HG02798 (cell line): ENCODE measurements around the gene UBE2H.
"Not testable (repeated sequence)": the region's sequence is repeated elsewhere in the genome, so short reads cannot be mapped to it uniquely, and the experiment has no call there.

Experiments
- ATAC-seq: cut with Tn5 transposase; IDR thresholded peaks from one replicate; pipeline ENCODE4 v1.9.1; 2021; ENCODE audit warnings: mild to moderate bottlenecking; ENCODE audit not compliant: unreplicated experiment, poor library complexity

Gene UBE2H

GRCh38 chr7:129828078-129828762, 124.5 kb downstream of the UBE2H start:
- ATAC-seq = no peak

DNA sequence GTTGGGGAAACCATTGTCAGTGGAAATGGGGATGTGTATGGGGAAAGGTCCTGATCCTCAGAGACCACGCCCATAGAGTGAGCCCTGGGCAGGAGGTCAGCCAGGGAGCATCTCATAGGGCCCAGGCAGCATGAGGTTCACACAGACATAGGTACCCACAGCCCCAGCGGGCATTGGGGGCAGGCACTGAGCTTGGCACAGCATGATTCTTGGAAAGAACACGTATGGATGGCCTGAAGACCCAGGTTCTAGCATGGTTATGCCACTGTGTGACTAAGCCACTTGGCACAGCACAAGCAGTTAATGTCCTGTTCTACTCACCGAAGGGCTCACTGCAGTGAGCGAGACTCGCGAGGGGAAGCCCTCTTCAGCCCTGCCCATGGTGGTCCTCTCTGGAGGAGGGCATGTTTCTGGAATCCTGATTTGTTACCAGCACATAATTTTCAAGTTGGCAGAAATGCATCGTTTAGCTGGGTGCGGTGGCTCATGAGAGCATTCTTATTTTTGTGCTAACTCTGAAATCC, 125.2 kb downstream of the UBE2H start:
- ATAC-seq = no peak

DNA sequence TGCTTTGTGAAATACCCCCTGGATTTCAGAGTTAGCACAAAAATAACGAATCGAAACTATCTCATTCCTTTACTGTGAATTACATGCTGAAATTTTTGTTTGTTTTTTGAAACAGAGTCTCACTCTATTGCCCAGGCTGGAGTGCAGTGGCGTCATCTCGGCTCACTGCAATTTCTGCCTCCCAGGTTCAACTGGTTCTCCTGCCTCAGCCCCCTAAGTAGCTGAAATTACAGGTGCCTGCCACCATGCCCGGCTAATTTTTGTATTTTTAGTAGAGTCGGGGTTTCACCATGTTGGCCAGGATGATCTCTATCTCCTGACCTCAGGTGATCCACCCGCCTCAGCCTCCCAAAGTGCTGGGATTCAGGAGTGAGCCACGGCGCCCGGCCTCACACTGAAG, 125.9 kb downstream of the UBE2H start:
- not testable (repeated sequence) for ATAC-seq

DNA sequence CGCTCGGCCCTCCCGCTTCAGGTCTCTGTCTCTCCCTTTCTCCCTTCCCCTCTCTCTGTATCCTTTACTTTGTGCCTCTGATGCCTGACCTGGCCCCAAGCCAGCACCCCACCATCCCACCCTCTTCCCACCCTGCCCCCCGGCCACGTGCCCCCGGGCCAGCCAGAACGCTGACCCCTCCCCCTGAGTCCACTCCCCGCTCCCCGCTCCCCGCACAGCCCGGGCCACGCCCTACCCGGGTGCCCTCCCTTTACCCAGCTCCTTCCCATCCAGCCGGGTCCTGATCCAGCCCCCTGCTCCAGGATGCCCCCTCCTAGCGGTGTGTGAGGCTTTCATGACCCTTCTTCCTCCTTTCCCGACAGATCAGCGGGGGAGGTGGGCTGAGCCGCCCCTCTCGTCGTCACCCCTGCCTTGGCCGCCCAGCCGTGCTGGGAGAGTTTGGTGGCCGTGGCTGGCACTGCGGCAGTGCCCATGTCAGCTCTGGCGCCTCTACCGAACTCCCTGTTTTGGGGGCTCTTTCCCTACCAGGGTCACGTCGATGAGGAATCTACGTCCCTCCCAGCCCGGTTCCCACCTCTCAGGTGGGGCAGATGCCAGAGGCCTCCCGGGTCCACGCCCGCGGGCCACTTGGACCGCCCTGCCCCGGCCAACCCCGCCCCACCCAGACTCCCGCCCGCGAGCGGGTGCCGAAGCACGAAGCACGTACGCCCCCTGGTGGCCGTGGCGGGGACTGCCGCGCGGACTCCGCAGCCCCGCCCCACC, 127.4 kb downstream of the UBE2H start:
- ATAC-seq = peak; percentile 77

DNA sequence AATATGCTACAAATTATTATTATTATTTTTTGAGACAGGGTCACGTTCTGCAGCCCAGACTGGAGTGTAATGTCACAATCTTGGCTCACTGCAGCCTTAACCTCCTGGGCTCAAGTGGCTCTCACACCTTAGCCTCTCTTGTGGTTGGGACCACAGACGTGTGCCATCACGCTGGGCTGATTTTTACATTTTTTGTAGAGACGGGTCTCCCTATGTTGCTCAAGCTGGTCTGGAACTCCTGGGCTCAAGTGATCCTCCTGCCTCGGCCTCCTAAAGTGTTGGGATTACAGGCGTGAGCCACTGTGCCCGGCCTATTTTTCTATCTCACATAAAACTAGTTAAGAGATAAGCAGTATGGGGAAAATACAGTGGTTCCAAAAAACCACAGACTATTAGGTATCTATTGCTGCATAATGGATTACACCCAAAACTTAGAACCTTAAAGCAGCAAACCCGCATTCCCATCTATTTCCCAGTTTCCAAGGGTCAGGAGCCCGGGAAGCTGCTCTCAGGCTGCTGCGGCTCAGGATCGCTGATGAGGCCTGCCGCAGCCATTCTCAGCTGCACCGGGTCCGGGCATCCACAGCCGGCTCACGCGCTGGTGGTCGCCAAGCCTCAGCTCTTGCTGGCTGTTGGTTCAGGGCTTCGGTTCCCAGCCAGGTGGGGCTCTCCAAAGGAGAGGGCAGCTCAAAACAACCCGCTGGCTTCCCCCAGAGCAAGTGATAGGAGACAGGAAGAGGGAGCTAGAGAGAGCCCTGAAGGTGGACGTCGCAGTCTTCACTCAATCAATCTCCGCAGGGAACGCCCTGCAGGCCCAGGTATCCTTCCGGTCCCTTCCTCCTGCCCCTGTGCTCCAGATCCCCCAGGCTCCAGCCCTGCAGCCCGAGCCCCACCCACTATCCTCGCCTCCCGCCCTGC, 128.2 kb downstream of the UBE2H start:
- ATAC-seq = no peak

- ATAC-seq = not testable (repeated sequence)
Observed at GRCh38 chr7:129823143-129823542, 129.6 kb downstream of the UBE2H start.

DNA sequence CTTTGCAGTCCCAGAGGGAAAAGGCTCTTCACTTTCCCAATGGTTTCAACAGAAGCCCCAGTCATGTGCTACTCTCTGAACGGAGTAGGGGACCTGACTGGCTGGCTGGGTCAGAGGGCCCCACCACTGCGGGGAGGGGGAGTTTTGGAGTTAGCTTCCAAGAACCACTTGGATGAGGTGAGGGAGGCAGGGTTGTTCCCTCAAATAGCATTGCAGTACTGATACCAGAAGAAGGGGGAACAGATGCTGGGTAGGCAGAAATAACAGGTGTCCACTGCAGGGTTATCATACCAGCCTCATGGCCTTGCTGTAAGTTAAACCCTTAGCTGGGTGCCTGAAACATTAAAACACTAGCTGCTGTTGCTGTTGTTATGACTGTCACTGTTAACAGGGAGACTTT, 131.3 kb downstream of the UBE2H start:
- no peak for ATAC-seq

DNA sequence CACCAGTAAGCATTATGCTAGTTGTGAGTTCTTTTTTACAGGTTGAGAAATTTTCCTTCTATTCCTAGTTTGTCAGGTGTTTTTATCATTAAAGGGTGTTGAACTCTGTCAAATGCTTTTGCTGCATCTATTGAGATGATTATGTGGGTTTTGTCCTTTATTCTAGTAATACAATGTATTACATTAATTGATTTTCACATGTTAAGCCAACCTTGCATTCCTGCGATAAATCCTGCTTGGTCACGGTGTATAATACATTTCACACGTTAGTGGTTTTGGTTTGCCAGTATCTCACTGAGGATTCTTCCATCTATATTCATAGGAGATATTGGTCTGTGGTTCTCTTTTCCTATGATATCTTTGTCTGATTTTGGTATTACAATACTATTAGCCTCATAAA, 136.0 kb downstream of the UBE2H start:
- ATAC-seq = no peak

GRCh38 chr7:129807863-129808262, 144.9 kb downstream of the UBE2H start:
- ATAC-seq = no peak

DNA sequence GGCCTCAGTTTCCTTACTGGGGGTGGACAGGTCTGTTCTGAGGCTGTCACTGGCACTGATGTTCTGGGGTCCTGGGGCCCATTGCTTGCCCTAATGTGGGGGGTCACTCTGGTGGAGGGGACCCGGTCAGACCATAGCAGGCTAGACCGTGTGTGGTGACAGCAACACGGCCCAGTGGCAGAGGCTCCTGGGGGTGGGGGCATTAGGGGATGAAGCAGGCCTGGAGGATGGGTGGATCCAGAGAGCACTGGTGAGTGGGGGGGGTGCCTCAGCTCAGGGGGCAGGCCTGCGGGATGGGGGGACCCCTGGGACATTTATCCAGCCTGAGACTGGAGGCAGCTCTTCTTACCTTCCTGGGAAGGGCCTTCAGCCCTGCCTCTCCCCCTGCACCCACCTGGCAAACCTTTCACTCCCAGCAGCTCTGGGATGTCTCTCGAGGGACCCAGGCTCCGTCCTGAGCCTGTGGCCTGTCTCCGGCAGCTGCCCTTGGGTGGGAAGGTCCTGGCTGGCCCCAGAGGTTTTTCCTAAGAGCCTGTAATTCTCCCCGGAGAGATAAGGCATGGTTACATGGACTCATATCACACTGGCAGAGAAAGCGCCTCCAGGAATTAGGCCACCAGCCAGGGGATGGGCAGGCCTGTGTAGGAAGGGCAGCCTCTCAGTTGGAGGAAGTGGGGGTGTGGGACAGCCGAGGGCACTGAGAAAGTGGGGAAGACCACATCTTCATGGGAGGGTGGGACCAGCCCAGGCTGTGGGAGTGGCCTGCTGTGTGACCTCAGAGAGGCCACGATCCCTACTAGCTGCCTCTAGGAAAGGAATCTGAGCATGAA, 147.7 kb downstream of the UBE2H start:
- ATAC-seq = no peak

- ATAC-seq = no peak
Observed at GRCh38 chr7:129804111-129804889, 148.5 kb downstream of the UBE2H start.

- no peak for ATAC-seq
Observed at GRCh38 chr7:129803546-129804081, 149.1 kb downstream of the UBE2H start.

DNA sequence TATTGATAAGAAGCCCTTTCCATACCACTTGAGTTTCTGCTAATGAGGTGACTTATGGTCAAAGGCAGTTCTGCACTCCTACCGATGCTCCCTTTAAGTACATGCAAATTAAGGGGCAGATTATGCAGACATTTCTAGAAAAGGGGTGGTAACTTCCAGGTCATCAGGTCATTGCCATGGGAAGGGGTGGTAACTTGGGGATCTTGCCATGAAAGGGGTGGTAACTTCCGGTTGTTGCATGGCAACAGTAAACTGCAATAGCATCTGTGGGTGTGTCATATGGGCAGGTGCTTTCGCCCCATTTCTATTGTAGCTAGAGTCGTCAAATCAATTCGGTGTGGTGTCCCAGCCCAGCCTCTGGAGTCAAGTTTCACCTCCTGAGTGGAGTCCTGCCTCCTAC, 150.9 kb downstream of the UBE2H start:
- no peak for ATAC-seq

DNA sequence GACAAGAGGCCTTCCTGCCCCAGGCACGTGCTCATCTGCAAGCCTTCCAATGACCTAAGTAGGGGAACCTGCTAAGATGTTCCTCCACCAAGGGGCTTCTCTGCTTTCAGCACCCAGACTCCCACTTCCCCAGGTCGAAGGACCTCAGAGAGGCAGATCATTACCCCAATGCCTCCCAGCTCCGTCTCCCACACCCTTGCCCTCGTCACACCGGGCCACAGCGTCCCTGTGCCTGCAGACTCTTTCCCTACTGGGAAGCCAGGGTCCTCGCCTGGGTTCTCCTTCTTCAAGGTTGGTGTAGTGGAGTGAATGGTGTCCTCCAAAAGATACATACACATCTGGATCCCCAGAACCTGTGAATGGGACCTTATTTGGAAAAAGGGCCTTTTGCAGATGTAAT, 151.9 kb downstream of the UBE2H start:
- no peak for ATAC-seq

- no peak for ATAC-seq
Observed at GRCh38 chr7:129799350-129799955, 153.3 kb downstream of the UBE2H start.

DNA sequence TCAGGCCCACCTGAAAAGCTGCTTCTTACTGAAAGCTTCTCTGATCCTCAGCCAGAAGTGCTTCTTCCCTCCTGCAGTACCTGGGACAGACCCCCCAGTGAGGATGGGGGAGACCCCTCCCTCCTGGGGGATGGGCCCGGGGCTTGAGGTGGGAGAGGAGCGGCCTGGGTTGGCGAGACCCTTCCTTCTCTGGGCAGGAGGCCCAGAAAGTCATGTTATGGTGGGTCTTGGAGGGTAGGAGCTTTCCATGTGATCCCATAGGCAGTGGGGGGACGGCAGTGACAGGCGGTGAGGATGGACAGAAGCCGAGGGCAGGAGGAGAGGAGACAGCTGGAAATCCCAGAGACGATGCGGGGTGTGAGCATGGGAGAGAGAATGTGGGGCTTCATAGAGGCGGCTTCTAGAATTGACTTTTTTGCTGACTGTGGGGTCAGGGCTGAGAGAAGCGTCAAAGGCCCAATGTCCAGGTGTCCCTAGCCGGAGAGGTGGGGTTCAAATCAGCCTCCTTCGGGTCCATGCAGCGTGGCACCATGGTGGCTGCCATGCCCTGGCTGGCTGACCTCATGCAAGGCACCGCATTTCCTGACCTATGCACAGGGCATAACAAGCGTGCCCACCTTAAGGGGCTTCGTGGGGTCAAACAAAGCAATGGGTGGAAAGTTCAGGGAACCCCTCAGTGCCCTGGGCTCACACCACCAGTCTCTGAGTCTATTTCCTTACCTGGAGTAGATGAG, 154.0 kb downstream of the UBE2H start:
- ATAC-seq = no peak

DNA sequence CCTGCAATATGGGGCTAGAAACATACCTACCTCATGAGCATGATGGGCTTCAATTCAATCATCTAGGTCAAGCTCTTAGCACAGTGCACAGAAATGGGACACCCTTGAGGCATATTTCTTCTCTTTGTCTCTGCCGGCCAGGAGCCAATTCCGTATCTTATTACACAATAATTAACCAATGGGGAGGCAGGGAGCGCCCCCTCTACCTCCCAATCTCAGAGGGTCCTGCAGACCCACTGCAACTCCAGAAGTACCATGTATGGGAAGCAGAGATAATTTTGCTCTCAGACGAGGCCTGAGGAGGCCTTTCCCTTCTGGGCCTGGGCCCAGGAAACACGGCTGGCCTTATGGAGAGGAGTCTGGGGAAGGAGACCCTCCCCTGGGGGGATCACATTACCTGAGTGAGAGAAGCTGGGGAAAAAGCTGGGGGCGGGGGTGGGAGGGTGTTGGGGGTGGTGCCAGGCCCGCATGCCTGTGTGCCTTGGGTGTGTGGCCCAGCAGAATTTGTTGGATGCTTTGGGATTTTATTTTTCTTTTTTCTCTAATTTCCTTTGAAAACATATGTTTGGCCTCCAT, 155.5 kb downstream of the UBE2H start:
- no peak for ATAC-seq
